ENCODE measurements around the gene KLC4.

Gene KLC4

GRCh38 chr6:43059168-43060033 is at the start of gene KLC4, which contains the start of gene MRPL2:
TSS of gene KLC4 (plus strand) at chr6:43059631. CDS start at chr6:43061336, 1,705 bp downstream.
TSS of gene MRPL2 (minus strand) at chr6:43059434. CDS start at chr6:43059381, 53 bp downstream.
- no peak for FAIRE-seq

- no peak for FAIRE-seq
Observed at GRCh38 chr6:43011207-43011606, 48.2 kb upstream of the KLC4 start.

- no peak for FAIRE-seq
Observed at GRCh38 chr6:43012364-43012763, 47.1 kb upstream of the KLC4 start.

- FAIRE-seq: no peak
Observed at GRCh38 chr6:43013097-43013842, 46.2 kb upstream of the KLC4 start.

- peak; percentile 95 for FAIRE-seq
Observed at GRCh38 chr6:43013843-43014433, 45.5 kb upstream of the KLC4 start, which contains the start of the genes KLHDC3 and MEA1. TSS of gene KLHDC3 (plus strand) at chr6:43014249. CDS start at chr6:43017193, 2,944 bp downstream. TSS of gene MEA1 (minus strand) at chr6:43013946. CDS start at chr6:43013813, 133 bp downstream.

GRCh38 chr6:43014434-43014909 is 45.0 kb upstream of the KLC4 start:
- no peak for FAIRE-seq

- no peak for FAIRE-seq
Observed at GRCh38 chr6:43016176-43016942, 43.1 kb upstream of the KLC4 start.

GRCh38 chr6:43016943-43017334 is 42.5 kb upstream of the KLC4 start:
- no peak for FAIRE-seq

- FAIRE-seq: no peak
Observed at GRCh38 chr6:43019152-43019551, 40.3 kb upstream of the KLC4 start.

- no peak for FAIRE-seq
Observed at GRCh38 chr6:43020052-43020705, 39.3 kb upstream of the KLC4 start.

- no peak for FAIRE-seq
Observed at GRCh38 chr6:43020847-43021246, 38.6 kb upstream of the KLC4 start.

- no peak for FAIRE-seq
Observed at GRCh38 chr6:43021270-43022047, 38.0 kb upstream of the KLC4 start, which contains the start of gene RRP36. TSS of gene RRP36 (plus strand) at chr6:43021623. CDS start at chr6:43021655, 32 bp downstream.

- FAIRE-seq: no peak
Observed at GRCh38 chr6:43024436-43024835, 35.0 kb upstream of the KLC4 start.

GRCh38 chr6:43026365-43026764 is 33.1 kb upstream of the KLC4 start:
- no peak for FAIRE-seq

- FAIRE-seq: no peak
Observed at GRCh38 chr6:43029120-43029519, 30.3 kb upstream of the KLC4 start.

- FAIRE-seq: no peak
Observed at GRCh38 chr6:43032326-43032725, 27.1 kb upstream of the KLC4 start.

GRCh38 chr6:43033496-43034189 is 25.8 kb upstream of the KLC4 start:
- no peak for FAIRE-seq

- FAIRE-seq: no peak
Observed at GRCh38 chr6:43034190-43034525, 25.3 kb upstream of the KLC4 start.

- FAIRE-seq: no peak
Observed at GRCh38 chr6:43035495-43036194, 23.8 kb upstream of the KLC4 start.

- no peak for FAIRE-seq
Observed at GRCh38 chr6:43036712-43037111, 22.7 kb upstream of the KLC4 start.
